IMR-90 (cell line): ENCODE measurements around the gene MTLN. TPM values are rescaled to one million over a fixed set of nuclear protein-coding genes. Genes with fewer than 3 reads are reported as not detected.

Experiments
- ATAC-seq: fragments of 200-7000 bp; cut with Tn5 transposase; 2 replicates; pipeline ENCODE4 v1.9.1; 2020; ENCODE audit warnings: low read depth, mild to moderate bottlenecking, moderate library complexity
- BruUV-seq: library from RNA; stranded (reverse); fragments of 400-500 nt; replicated peaks from 2 replicates; lab custom pipeline; 2021; lab: Mats Ljungman, UMichigan
- CTCF ChIA-PET: fragments of 300-600 bp; formaldehyde crosslinking; extraction: SDS; loops from one replicate; lab custom pipeline; 2021; ENCODE audit warnings: antibody characterized with exemption; lab: Yijun Ruan, JAX
- POLR2A ChIA-PET: fragments of 300-600 bp; sonication (Branson Sonifier 250); formaldehyde crosslinking; loops from one replicate; lab custom pipeline; 2022; ENCODE audit warnings: antibody characterized with exemption; ENCODE audit not compliant: unreplicated experiment; lab: Charles Lee
- DNase-seq: peaks from one replicate; pipeline ENCODE4 v3.0.0; 2013
- H2AFZ ChIP-seq: replicated peaks from 2 replicates; pipeline ENCODE3; 2013; ENCODE audit warnings: low read length, mild to moderate bottlenecking; ENCODE audit not compliant: poor library complexity
- H2AK5ac ChIP-seq: 2 replicates; pipeline ENCODE4 v1.6.1; 2013; ENCODE audit warnings: low read depth, low read length, inconsistent platforms
- H2AK9ac ChIP-seq: replicated peaks from 2 replicates; pipeline ENCODE3; 2013; ENCODE audit warnings: mild to moderate bottlenecking, low read depth, low read length, moderate library complexity; ENCODE audit not compliant: poor library complexity
- H2BK120ac ChIP-seq: 2 replicates; pipeline ENCODE4 v1.6.1; 2013; ENCODE audit warnings: low read depth, low read length, inconsistent platforms
- H2BK15ac ChIP-seq: 3 replicates; pipeline ENCODE4 v1.6.1; 2013; ENCODE audit warnings: low read depth, low read length, inconsistent platforms
- H2BK20ac ChIP-seq: 2 replicates; pipeline ENCODE4 v1.6.1; 2013; ENCODE audit warnings: low read depth, mild to moderate bottlenecking, inconsistent platforms, low read length, moderate library complexity
- H2BK5ac ChIP-seq: 2 replicates; pipeline ENCODE4 v1.6.1; 2013; ENCODE audit warnings: mild to moderate bottlenecking, low read depth, low read length, inconsistent platforms; ENCODE audit not compliant: poor library complexity, severe bottlenecking
- H3K14ac ChIP-seq: replicated peaks from 2 replicates; pipeline ENCODE4 v1.6.1; 2013; ENCODE audit warnings: low read depth, low read length, inconsistent platforms
- H3K18ac ChIP-seq: 2 replicates; pipeline ENCODE4 v1.6.1; 2013; ENCODE audit warnings: low read depth, low read length, control low read depth
- H3K23ac ChIP-seq: 2 replicates; pipeline ENCODE4 v1.6.1; 2013; ENCODE audit warnings: low read depth, low read length, inconsistent platforms
- H3K27ac ChIP-seq: 2 replicates; pipeline ENCODE4 v1.5.1; 2013; ENCODE audit warnings: mild to moderate bottlenecking, control low read depth, low read length; ENCODE audit not compliant: insufficient read depth
- H3K27me3 ChIP-seq: 2 replicates; pipeline ENCODE4 v1.6.1; 2013; ENCODE audit warnings: low read length; ENCODE audit not compliant: control insufficient read depth, insufficient read depth
- H3K36me3 ChIP-seq: 2 replicates; pipeline ENCODE4 v1.6.1; 2013; ENCODE audit warnings: low read length, mixed read lengths; ENCODE audit not compliant: control insufficient read depth, insufficient read depth
- H3K4ac ChIP-seq: 2 replicates; pipeline ENCODE4 v1.6.1; 2013; ENCODE audit warnings: low read depth, low read length, inconsistent platforms
- H3K4me1 ChIP-seq: 2 replicates; pipeline ENCODE4 v1.6.1; 2013; ENCODE audit warnings: low read length, mixed read lengths; ENCODE audit not compliant: control insufficient read depth, insufficient read depth
- H3K4me2 ChIP-seq: 2 replicates; pipeline ENCODE4 v1.6.1; 2013; ENCODE audit warnings: low read depth, mild to moderate bottlenecking, control low read depth, low read length, moderate library complexity
- H3K4me3 ChIP-seq: 2 replicates; pipeline ENCODE4 v1.5.1; 2013; ENCODE audit warnings: low read depth, mild to moderate bottlenecking, control low read depth, low read length, moderate library complexity; ENCODE audit not compliant: insufficient read depth
- H3K56ac ChIP-seq: 2 replicates; pipeline ENCODE4 v1.6.1; 2013; ENCODE audit warnings: low read length, inconsistent platforms; ENCODE audit not compliant: insufficient read depth; ENCODE audit errors: extremely low read depth
- H3K79me1 ChIP-seq, 2 experiments: 2 replicates each; pipeline ENCODE4 v1.6.1; 2013; ENCODE audit warnings: low read length in 2 of 2, inconsistent platforms in 1 of 2, low read depth in 1 of 2
- H3K9ac ChIP-seq: 2 replicates; pipeline ENCODE4 v1.6.1; 2013; ENCODE audit warnings: low read depth, low read length, control low read depth
- H3K9me1 ChIP-seq: 2 replicates; pipeline ENCODE4 v1.6.1; 2013; ENCODE audit warnings: low read length, inconsistent platforms; ENCODE audit not compliant: insufficient read depth
- H3K9me3 ChIP-seq: 2 replicates; pipeline ENCODE4 v1.6.1; 2013; ENCODE audit warnings: low read length; ENCODE audit not compliant: control insufficient read depth, insufficient read depth
- H4K20me1 ChIP-seq: 2 replicates; pipeline ENCODE4 v1.6.1; 2013; ENCODE audit warnings: low read length, inconsistent platforms; ENCODE audit not compliant: insufficient read depth
- H4K5ac ChIP-seq: 2 replicates; pipeline ENCODE4 v1.6.1; 2013; ENCODE audit warnings: mild to moderate bottlenecking, low read depth, low read length, control low read depth
- H4K8ac ChIP-seq, 2 experiments: 2 replicates each; pipeline ENCODE4 v1.6.1; 2013; ENCODE audit warnings: low read depth in 2 of 2, low read length in 2 of 2, control low read depth in 1 of 2, inconsistent platforms in 1 of 2
- H4K91ac ChIP-seq: 2 replicates; pipeline ENCODE4 v1.6.1; 2013; ENCODE audit warnings: low read depth, low read length, inconsistent platforms; ENCODE audit not compliant: insufficient read depth
- BHLHE40 ChIP-seq: fragments of 150-350 bp; IDR thresholded peaks from 2 replicates; pipeline ENCODE4 v1.6.1; 2016; ENCODE audit warnings: mild to moderate bottlenecking, low read depth, low read length
- CEBPB ChIP-seq: IDR thresholded peaks from 2 replicates; pipeline ENCODE4 v1.6.1; 2012; ENCODE audit warnings: low read depth, low read length, improper control_type of control experiment
- CHD1 ChIP-seq: IDR thresholded peaks from 2 replicates; pipeline ENCODE4 v1.6.1; 2012; ENCODE audit warnings: low read depth, low read length, improper control_type of control experiment
- CTCF ChIP-seq: conservative IDR thresholded peaks from 2 replicates; pipeline ENCODE4 v1.5.1; 2012; ENCODE audit warnings: mild to moderate bottlenecking, low read depth, low read length, improper control_type of control experiment
- ELK1 ChIP-seq: fragments of 150-350 bp; IDR thresholded peaks from 2 replicates; pipeline ENCODE4 v1.6.1; 2016; ENCODE audit warnings: low read depth, mild to moderate bottlenecking, low read length, moderate library complexity, borderline replicate concordance
- MAZ ChIP-seq: IDR thresholded peaks from 2 replicates; pipeline ENCODE4 v1.6.1; 2012; ENCODE audit warnings: low read depth, mild to moderate bottlenecking, low read length, improper control_type of control experiment, moderate library complexity, borderline replicate concordance
- NFE2L2 ChIP-seq: fragments of 150-350 bp; IDR thresholded peaks from 2 replicates; pipeline ENCODE4 v1.6.1; 2016; ENCODE audit warnings: low read depth, mild to moderate bottlenecking, low read length
- POLR2A ChIP-seq: IDR thresholded peaks from 2 replicates; pipeline ENCODE4 v1.6.1; 2012; ENCODE audit warnings: mild to moderate bottlenecking, low read depth, low read length
- RAD21 ChIP-seq: IDR thresholded peaks from 2 replicates; pipeline ENCODE4 v1.6.1; 2012; ENCODE audit warnings: low read length, improper control_type of control experiment
- RCOR1 ChIP-seq: IDR thresholded peaks from 2 replicates; pipeline ENCODE4 v1.6.1; 2012; ENCODE audit warnings: mild to moderate bottlenecking, low read length, improper control_type of control experiment; ENCODE audit not compliant: insufficient replicate concordance
- RFX5 ChIP-seq: IDR thresholded peaks from 2 replicates; pipeline ENCODE4 v1.8.0; 2012; ENCODE audit warnings: low read depth, mild to moderate bottlenecking, low read length, moderate library complexity
- SMC3 ChIP-seq: fragments of 150-350 bp; IDR thresholded peaks from 2 replicates; pipeline ENCODE4 v1.6.1; 2016; ENCODE audit warnings: low read depth, mild to moderate bottlenecking, antibody characterized with exemption, low read length, moderate library complexity
- USF2 ChIP-seq: fragments of 150-350 bp; IDR thresholded peaks from 2 replicates; pipeline ENCODE4 v1.6.1; 2017; ENCODE audit warnings: mild to moderate bottlenecking, antibody characterized with exemption, low read length, low read depth
- WGBS, 2 experiments: methylation state at CpG; one replicate each; pipeline versions ENCODE4 v1.1.5 to v1.1.7; 2013; ENCODE audit warnings: missing lambda C conversion rate in 2 of 2; ENCODE audit not compliant: insufficient read length in 1 of 2; ENCODE audit errors: extremely low coverage in 2 of 2; 5-methylcytosine and 5-hydroxymethylcytosine counted together
- dilution Hi-C: fragments of 300-500 bp; cut with HindIII; formaldehyde crosslinking; loops from one replicate; pipeline ENCODE4 v1.14.3; 2018; ENCODE audit warnings: low sequenced_read_pairs; ENCODE audit not compliant: unreplicated experiment
- in situ Hi-C: fragments of 300-500 bp; cut with MboI; formaldehyde crosslinking; loops from 3 replicates; pipeline ENCODE4 v1.14.3; 2019; ENCODE audit warnings: low sequenced_read_pairs, inconsistent platforms, mixed read lengths
- intact Hi-C: fragments of 100-400 bp; cut with micrococcal nuclease; formaldehyde crosslinking; loops from 2 replicates; pipeline ENCODE4 v1.10.0; 2022
- polyA plus RNA-seq, 3 experiments: library from polyadenylated mRNA; depleted of rRNA; stranded (reverse); fragments of >200 nt; gene quantifications; 2 replicates each; pipeline ENCODE4 v1.2.3, GENCODE V29; 2012; ENCODE audit warnings: low replicate concordance in 1 of 3
- total RNA-seq: library from RNA; depleted of rRNA; stranded (reverse); fragments of >200 nt; gene quantifications from 2 replicates; pipeline ENCODE4 v1.2.3, GENCODE V29; 2012

Gene MTLN
- total and polyA plus RNA-seq, 2 of the 4 experiments (the other 2 are of a cell fraction), result 13.5 to 14.5 TPM

GRCh38 chr2:110220190-110220564, 7.8 kb upstream of the MTLN start:
- no peak overlapping the region for H3K27ac ChIP-seq
- intact Hi-C loops (no loop called here), dilution Hi-C loops (no loop called here), in situ Hi-C loops (no loop called here)
- ATAC-seq (no peak), DNase-seq (no peak)
- WGBS, 2 experiments, result no CpG with 5 or more reads among the region's 2 CpGs
- no peaks in the 10 kb centered on the region for H3K9me1 ChIP-seq
- H2AK5ac ChIP-seq, result no peak overlapping the region
- no peak overlapping the region for H2BK5ac ChIP-seq
- ChIA-PET POLR2A (no interaction called here), CTCF (no interaction called here)
- H3K14ac ChIP-seq, result no peak overlapping the region
- H3K27me3 ChIP-seq, result peaks cover 35% of the 10 kb centered on the region
- no peak overlapping the region for H3K23ac ChIP-seq
- no peak overlapping the region for H2AFZ ChIP-seq
- no peaks in the 10 kb centered on the region for H3K9me3 ChIP-seq
- no peak overlapping the region for H2AK9ac ChIP-seq
- H3K9ac ChIP-seq, result no peak overlapping the region
- no peak overlapping the region for H3K4me3 ChIP-seq
- no peak overlapping the region for H3K18ac ChIP-seq
- H3K36me3 ChIP-seq, result no peaks in the 10 kb centered on the region
- TF ChIP-seq POLR2A (no peak), SMC3 (no peak), CTCF (no peak), CHD1 (no peak), NFE2L2 (no peak), USF2 (no peak), ELK1 (no peak), BHLHE40 (no peak), RFX5 (no peak), RAD21 (no peak), MAZ (no peak), RCOR1 (no peak), CEBPB (no peak)
- H4K8ac ChIP-seq, result no peak overlapping the region
- H4K5ac ChIP-seq, result no peak overlapping the region
- no peaks in the 10 kb centered on the region for H3K79me1 ChIP-seq
- no peak overlapping the region for H2BK120ac ChIP-seq
- no peak overlapping the region for H2BK15ac ChIP-seq
- H4K91ac ChIP-seq, result no peak overlapping the region
- no peaks in the 10 kb centered on the region for H4K20me1 ChIP-seq
- no peak overlapping the region for H3K4me2 ChIP-seq
- BruUV-seq, result no TSS peak
- H2BK20ac ChIP-seq, result no peak overlapping the region
- no peak overlapping the region for H3K4ac ChIP-seq
- H3K56ac ChIP-seq, result no peak overlapping the region
- H3K4me1 ChIP-seq, result no peaks in the 10 kb centered on the region
